HG03139 (cell line): Measurements from ENCODE around the gene TGM4.
"Not testable (repeated sequence)": the region's sequence is repeated elsewhere in the genome, so short reads cannot be mapped to it uniquely, and the experiment has no call there.

ENCODE experiments used
- ATAC-seq: cut with Tn5 transposase; IDR thresholded peaks from one replicate; pipeline ENCODE4 v1.9.1; 2021; ENCODE audit not compliant: unreplicated experiment

TGM4 gene

DNA sequence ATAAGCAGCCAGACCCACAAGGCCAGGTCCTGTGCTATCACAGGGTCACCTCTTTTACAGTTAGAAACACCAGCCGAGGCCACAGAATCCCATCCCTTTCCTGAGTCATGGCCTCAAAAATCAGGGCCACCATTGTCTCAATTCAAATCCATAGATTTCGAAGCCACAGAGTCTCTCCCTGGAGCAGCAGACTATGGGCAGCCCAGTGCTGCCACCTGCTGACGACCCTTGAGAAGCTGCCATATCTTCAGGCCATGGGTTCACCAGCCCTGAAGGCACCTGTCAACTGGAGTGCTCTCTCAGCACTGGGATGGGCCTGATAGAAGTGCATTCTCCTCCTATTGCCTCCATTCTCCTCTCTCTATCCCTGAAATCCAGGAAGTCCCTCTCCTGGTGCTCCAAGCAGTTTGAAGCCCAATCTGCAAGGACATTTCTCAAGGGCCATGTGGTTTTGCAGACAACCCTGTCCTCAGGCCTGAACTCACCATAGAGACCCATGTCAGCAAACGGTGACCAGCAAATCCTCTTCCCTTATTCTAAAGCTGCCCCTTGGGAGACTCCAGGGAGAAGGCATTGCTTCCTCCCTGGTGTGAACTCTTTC is 39.6 kb downstream of the TGM4 start:
- no peak for ATAC-seq

DNA sequence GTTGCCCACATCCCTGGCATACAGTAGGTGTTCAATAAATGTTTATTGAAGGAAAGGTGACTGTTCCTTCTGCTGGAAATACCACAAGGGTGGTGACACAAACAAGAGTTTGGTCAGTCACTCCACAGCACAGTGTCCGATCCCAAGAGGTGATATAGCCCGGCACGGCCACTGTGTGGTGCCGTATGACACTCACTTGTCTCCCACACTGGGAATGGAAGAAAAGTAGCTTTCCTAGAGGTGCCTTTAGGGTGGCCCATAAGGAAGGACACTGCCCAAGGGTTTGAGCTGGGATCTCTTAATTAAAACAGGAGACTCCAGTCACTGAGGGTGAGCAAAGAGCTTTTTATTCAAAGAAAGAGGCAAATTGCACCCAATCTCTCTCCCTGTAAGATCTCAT is 40.5 kb downstream of the TGM4 start:
- ATAC-seq: no peak

DNA sequence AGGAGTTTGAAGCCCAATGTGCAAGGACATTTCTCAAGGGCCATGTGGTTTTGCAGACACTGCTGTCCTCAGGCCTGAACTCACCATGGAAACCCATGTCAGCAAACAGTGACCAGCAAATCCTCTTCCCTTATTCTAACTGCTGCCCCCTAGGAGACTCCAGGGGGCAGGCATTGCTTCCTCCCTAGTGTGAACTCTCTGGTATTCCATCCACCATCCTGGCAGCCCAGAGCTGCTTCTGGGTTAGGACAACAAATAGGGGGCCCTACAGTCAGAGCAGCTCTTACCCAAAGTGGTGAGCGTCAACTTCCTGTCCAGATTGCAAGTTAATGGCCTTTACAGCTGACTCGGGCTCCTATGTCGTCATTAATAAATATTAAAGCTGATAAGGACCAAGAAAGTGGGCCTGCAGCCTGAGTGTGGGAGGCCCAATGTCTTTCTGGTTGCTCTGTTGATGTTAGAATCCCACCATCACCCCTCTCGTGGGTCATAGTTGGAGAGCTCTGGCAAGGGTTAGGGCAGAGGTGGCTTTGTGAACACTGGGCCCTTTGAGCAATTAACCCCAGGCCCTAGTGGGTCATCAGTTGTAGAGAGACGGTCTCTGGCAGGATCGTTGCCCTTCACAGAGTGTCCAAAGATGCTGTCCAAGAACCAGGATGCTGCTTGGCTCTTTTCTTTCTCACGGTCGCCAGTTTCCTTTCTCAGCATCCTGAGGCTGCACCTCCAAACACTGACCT is 41.5 kb downstream of the TGM4 start:
- ATAC-seq: no peak

DNA sequence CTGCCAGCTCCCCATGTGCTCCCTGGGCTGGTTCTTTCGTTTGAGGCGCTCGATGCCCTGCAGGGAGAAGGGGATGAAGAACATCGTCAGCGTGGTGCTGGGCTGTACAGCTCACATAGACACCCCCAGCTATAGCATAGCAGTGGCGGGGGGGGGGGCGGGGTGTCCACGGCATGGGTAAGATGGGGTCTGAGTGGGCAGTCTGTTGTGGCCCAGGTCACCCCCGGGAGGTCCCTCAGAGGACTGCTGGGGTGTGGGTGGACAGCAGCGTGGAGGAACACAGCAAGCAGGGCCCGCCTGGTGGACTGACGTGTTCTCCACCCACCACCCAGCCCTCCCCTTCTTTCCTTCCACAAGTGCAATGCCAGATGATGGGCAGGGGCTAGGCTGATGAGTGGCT is 43.7 kb downstream of the TGM4 start:
- ATAC-seq: no peak

DNA sequence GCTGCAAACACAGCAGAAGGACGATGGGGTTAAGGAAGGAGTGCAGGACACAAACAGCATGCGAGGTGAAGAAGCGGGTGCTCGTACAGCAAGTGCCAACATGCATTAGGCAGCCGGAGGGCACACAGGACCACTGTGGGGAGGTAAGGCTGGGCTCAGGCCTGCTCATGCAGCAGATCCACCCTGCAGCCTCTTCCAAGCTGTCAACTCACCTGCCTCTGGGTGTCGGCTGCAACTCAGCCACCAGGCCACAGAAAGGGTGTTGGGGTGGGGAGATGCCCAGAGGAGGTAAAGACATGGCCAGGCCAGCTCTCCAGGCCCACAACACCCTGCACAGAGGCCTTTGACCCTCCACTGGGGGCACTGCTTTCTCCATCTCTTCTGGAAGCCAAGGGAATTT is 44.2 kb downstream of the TGM4 start:
- no peak for ATAC-seq

DNA sequence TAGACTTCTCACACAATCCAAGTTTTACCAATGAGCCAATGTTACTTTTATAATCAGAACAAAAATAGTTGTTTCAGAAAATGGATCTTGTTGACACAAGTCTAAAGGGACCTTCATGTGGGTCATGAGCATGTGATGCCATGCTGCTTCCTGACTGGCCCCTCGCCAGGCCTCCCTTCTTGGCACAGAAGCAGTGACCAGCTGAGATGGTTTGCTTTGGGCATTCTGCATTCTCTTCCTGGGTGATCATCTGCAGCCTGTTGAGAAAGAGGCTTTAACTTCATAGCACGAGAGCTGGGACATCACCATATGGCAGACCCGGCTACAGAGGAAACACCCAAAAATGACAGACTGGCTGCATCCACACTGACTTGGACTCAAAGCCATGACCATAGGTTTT is 45.7 kb downstream of the TGM4 start:
- no peak for ATAC-seq

DNA sequence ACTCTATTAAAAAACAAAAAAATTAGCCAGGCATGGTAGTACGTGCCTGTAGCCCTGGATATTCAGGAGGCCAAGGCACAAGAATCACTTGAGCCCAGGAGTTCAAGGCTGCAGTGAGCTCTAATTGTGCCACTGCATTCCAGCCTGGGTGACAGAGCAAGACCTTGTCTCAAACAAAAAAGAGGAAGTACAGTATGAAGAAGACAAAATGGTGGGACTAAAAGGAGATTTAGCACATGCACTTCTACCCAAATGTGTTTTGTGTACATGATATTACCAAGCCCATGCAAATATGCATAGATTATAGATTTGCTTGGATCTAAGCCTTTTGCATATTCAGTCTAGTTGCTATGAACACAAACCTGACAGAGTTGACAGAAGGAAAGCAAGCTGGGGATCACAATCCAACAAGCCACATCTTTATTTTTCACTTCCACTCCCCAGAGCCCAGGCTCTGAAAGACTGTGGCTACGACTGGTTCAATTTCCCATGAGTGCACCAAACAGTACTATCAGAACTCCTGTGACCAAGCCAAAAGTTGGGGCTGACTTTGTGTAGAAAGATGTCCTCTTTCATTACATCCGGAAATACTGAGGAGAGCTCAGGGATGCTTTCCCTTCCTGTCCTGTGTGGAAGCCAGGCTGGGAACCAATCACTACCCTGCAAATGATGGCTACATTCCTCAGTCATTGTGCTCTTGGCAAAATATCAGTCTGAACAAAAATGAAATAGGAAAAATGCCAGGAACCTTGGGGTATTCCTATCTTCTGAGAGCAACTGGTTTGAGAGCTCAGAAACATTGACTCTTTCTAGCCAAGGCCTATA is 49.4 kb downstream of the TGM4 start:
- no peak for ATAC-seq

DNA sequence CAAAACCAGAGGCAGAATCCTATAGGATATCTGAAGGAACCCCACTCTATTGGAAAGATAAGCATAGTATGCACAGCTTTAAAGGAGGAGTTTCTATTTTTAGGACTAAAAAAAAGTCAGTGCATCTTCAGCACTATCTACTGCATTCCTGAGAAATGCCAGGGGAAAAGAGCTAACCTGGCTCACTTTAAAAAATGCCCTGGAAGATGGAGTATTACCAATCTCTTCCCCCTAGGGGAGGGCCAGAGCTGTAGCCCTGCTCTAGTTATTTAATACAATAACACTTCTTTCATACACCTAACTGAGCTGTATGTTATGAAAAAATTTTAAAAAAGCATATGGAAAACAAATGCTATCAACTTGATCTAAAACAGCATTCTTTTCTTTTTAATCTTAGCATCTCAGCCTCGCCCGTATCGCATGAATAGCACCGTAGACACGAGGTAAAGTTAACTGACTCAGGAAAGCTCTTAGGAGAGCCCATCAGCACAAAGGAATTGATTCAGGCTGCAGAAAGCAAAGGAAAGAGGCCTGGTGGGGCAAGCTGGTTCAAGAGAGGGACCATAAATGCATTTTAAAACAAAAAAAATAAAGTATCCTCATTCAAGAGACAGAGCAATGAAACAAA is 50.2 kb downstream of the TGM4 start:
- ATAC-seq: no peak

DNA sequence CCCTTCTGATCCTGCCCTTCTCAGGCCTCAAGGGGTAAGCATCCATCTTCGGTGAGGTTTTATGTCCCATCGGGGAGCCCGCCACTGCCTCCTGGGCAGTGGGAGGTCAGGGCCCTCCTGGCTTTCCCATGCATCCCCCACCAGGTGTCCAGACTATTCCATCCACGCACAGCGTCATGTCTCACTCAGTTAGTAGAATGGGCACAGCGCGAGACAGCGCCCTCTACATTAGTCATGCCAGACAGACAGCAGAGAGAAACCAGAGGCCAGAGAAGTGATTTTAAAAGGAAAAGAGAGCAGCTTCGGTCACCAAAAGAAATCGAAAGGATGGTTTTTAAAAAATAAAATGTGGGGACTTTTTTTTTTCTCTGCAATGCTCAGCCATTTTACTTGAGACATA is 51.8 kb downstream of the TGM4 start:
- no peak for ATAC-seq

DNA sequence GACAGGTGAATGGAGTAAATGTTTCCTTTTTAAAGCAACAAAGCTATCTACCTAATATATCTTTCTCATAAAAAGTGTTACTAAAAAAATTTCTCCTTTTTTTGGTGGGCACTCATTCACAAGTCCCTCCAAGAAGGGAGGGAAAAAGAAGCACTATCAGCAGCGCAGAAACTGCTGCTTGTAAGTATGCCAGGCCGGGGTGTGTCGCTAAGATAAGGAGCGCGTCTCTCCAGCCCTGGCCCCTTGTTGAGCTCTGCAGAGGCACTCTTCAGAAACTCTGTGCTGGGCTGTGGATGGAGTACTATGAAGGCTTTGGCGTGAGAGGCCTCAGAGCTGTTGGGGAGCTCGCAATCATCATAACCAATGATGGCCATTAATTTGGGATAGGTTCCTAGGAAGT is 52.5 kb downstream of the TGM4 start:
- ATAC-seq: no peak

DNA sequence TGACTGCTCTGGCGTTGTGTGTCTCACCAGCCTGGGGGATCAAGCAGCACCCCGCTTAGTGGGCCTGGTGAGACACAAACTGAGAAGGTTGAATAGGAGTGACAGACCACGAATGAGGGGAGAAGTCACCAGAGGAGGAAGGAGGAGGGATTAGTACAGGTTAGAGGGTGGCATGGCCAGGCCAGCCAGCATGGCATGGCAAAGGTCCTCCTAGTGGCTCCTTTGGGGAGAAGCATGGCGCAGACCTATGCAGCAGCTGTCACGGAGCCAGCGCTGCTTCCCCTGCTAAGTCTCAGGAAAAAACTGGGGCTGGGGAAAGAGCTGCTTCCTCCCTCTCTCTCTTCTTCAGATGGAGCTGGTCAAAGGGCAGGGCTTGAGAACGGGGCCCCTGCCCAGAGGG is 53.0 kb downstream of the TGM4 start:
- no peak for ATAC-seq

DNA sequence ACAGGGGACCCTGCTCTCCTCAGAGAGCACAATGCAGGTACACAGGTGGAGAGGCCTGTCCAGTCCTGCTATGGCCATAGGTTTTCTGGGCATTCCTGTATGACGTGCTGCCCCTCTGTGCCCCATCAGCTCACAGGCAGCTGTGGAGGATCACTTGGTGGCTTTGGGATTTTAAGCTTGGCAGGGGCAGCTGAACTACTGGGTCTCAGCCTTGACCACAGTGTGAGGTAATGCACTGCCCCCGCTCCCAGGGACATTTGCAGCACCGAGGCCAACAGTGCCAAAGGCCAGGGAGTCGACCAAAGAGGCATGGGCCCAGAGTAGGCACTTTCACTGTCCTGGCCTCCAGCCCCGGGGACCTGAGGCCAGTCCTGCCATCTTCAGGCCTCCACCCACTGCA is 55.4 kb downstream of the TGM4 start:
- ATAC-seq: no peak

DNA sequence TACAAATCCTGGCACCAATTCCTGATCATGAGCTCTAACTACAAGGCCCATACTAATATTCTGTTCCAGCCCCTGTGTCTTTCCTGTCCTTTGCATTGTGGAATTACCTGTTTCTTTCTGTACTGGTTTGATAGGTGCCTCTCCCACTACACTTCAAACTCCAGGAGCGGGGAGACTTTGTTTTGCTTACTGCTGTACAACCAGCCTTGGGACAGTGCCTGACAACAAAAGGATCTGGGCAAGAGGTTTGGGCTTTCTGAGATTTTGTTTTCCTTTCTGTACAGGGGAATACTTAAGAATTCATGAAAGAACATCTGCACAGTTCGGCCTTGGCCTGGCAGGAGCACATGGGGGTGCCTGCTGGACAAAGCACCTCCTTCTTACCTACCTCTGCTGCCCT is 56.5 kb downstream of the TGM4 start:
- ATAC-seq: no peak

DNA sequence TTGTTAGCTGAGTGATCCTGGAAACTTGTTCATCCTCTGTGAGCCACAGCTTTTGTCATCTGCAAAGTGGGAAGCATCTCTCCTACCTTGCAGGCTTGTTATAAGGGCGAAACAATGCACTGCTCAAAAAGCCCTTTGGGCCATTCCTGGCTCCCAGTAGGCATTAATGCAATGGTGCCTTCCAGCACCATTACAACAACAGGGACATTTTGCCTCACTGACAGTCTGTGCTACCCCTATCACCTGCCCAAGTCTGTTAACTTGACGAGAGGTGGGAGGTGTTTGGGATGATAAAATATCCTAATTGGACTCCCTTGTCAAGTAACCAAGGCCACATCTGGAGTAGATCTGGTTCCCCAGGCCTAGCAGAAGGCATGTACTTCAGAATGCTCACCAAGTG is 57.4 kb downstream of the TGM4 start:
- no peak for ATAC-seq

DNA sequence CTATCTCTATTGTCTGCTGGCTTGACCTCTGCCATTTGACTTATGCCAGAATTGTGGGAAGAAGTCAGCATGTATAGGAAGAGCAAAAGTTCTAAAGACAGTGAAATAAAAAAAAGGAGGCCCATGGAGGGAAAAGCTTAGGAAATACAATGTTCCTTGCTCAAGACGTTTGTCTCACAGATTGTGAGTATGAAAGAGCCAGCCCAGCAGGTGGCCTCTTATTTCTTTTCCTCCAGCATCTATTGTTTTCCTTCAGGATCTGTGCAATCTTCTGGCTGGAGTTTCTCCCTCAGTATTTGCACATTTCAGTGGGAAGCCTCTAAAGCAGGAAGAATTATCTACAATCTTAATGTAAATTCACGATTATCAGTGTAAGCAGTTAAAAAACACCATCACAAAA is 57.9 kb downstream of the TGM4 start:
- no peak for ATAC-seq

DNA sequence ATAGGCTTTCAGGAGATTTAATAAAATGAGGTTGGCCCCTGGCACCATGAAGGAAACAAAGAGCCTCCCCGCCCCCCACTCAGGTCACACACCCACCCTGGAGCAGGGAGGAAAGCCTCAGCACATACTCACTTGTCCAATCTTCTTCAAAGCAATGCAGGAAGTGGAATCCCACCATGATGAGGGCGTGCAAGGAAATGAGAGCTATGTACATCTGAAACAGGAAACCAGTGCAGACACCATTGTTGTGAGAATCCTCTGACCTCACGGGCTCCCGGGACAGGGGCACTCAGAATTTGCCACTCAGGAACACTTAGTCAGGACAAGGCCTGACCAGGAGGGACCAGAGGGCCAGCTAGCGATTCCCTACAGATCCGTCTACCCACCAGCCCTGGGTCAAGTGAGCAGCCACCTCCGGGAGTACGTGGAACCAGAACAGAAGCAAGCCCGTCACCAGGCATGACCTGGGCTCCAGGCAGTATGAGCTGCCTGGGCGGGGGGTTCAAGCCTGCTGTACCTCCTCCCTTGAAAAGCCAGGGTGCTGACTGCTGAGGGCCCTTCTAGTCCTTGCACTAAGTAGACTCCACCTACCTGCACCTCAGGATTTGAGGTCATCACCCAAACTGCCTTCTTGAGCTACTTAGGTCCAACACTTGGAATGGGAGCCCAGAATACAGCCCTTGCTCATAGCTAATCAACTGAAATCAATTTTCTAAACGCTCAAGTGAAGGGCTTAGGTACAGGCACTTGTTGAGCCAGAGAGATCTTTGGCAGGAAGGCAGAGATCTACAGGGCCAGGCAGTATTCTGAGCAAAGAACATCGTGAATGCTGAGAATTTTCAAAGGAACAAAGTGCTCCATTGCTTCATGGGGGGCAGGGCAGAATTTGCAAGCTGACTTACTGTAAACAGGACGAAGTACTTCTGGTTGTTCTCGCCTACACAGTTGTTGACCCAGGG is 58.9 kb downstream of the TGM4 start:
- ATAC-seq: no peak

DNA sequence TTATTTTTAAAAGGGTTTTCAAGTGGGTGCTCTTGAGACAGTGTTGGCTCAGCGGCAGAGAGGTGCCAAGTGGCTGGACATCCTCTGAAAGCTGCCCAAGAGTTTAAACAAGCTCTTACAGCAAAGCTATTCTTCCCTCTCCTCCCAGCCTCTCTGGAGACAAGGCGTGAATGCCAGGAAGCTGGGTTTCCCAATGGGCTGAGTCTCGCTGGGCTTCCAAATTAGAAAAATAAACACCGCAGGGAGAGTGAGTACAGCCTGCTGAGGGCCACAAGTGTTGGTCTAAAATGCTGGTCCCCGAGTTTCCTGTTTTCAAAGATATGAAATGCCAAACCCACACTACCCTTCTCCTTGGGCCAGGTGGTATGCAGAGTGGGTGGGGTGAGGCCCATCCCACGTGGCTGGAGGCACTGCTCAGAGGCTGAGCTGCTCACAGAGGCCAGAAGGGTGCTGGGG is 65.2 kb downstream of the TGM4 start:
- ATAC-seq: no peak

DNA sequence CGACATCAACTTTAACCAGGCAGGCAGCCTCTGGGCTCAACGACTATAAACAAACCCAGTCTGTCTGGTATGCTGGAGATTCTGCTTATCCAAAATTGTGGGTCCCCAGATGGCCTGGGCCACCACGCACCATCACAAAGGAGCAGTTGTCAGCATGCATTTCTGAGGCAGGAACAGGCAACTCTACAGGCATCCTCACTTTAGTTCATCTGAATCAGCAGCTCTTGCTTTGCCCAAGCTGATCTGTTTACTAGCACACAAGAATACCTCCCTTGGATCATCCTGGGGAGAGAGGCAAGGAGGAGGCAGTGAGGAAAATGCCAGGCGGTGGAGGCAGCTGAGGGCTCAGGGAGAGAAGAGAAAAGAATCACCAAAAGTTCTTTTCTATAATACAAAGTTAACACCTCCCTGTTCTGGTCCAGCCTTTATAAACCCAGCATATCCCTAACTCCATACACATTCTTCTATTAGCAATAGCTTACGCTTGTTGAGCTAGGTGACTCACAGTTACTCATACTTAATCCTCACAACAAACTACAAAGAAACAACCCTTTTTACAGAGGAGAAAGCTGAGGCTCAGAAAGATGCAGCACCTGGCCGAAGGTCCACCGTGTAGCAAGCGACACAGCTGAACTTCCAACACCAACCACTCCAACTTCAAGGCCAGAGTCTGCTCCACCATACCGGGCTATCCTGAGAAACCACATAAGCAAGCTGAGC is 68.0 kb downstream of the TGM4 start:
- ATAC-seq: no peak

DNA sequence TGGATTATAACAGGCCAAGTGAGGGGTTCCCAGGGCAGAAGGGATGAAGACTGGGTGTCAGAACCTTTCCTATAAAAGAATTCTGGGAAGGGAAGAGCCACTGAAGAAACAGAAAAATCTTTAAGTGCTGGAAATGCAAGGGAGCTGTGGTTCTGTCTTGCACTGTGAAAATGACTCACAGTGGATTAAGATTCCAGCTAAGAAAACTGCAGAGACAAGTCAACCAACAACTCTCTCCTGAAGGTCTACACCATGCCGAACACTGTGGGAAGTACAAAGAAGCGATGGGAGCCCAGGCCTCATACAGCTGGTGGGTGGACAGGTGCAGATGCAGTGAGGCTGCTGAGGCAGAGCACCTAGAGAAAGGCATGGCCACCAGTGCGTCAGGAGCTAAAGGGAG is 73.8 kb downstream of the TGM4 start:
- no peak for ATAC-seq

DNA sequence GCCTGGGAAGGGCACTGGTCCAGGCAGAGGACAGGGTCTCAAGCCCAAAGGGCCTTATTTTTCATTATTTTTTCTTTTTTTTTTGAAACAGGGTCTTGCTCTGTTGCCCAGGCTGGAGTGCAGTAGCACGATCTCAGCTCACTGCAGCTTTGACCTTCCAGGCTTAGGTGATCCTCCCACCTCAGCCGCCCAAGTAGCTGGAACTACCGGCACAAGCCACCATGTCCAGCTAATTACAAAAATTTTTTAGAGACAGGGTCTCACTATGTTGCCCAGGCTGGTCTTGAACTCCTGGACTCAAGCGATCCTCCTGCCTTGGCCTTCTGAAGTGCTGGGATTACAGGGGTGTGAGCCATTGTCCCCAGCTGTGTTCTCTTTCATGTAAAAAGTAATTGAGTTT is 75.4 kb downstream of the TGM4 start:
- ATAC-seq: not testable (repeated sequence)
